GM21825 (cell line): ENCODE measurements around the gene GNAS.

Source experiments
- ATAC-seq: cut with Tn5 transposase; IDR thresholded peaks from one replicate; pipeline ENCODE4 v1.9.1; 2021; ENCODE audit warnings: mild to moderate bottlenecking, moderate library complexity; ENCODE audit not compliant: unreplicated experiment

The GNAS gene

GRCh38 chr20:58853466-58853865 is 950 bp downstream of the GNAS start:
- no peak for ATAC-seq

- ATAC-seq: no peak
Measured at GRCh38 chr20:58853976-58854637, 1.6 kb downstream of the GNAS start.

- no peak for ATAC-seq
Measured at GRCh38 chr20:58854638-58855471, 2.3 kb downstream of the GNAS start.

- no peak for ATAC-seq
Measured at GRCh38 chr20:58855506-58856389, 3.2 kb downstream of the GNAS start.

GRCh38 chr20:58863044-58863790 is 10.7 kb downstream of the GNAS start:
- no peak for ATAC-seq

GRCh38 chr20:58864346-58864745 is 11.8 kb downstream of the GNAS start:
- ATAC-seq: no peak

GRCh38 chr20:58865843-58866242 is 13.3 kb downstream of the GNAS start:
- ATAC-seq: no peak

- ATAC-seq: no peak
Measured at GRCh38 chr20:58867211-58867610, 14.7 kb downstream of the GNAS start.

- ATAC-seq: no peak
Measured at GRCh38 chr20:58868795-58869194, 16.3 kb downstream of the GNAS start.

GRCh38 chr20:58869662-58870227 is 17.2 kb downstream of the GNAS start:
- no peak for ATAC-seq

GRCh38 chr20:58870293-58871014 is 17.9 kb downstream of the GNAS start:
- no peak for ATAC-seq

- ATAC-seq: no peak
Measured at GRCh38 chr20:58871533-58872102, 19.1 kb downstream of the GNAS start.

- ATAC-seq: no peak
Measured at GRCh38 chr20:58874469-58874868, 22.0 kb downstream of the GNAS start.

- no peak for ATAC-seq
Measured at GRCh38 chr20:58875111-58875510, 22.6 kb downstream of the GNAS start.

- no peak for ATAC-seq
Measured at GRCh38 chr20:58875541-58876134, 23.1 kb downstream of the GNAS start.

- ATAC-seq: no peak
Measured at GRCh38 chr20:58876437-58876836, 23.9 kb downstream of the GNAS start.

- ATAC-seq: no peak
Measured at GRCh38 chr20:58877050-58877975, 24.8 kb downstream of the GNAS start.

- ATAC-seq: no peak
Measured at GRCh38 chr20:58877976-58878360, 25.5 kb downstream of the GNAS start.
